Measurements from ENCODE around the gene APLNR. TPM values are rescaled to one million over a fixed set of nuclear protein-coding genes. Genes with fewer than 3 reads are reported as not detected.

The APLNR gene
- total and polyA plus RNA-seq, 2 donors (not counting 3 experiments of a cell fraction or from before 2014, with no cell fraction given): 0.04 to 0.38 TPM

DNA sequence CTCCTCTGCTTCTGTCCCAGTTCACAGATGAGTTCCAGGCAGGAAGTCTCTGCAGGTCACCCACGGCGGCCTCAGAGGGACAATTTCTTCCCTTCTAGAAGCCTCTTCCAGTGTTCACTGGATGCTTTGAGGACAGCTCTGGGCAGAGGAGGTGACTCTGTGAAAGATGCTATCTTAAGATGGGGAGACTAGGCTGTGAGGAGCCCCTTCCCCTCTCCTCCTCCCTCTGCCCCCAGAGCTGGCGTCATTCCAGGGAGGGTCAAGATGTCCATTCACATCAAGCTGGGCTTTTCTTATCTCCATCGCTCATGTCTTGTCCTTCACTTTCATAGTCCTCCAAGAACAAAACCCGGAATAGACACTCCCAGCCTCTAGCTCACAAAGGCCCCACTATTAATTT, 3.3 kb downstream of the APLNR start:
- peaks cover 58 to 59% of the 10 kb centered on the region in 2 experiments for H3K27me3 ChIP-seq (ENCODE audit: control insufficient read depth in 2 of 2, insufficient read depth in 2 of 2, low read length in 2 of 2)
- no peak for FAIRE-seq
- no peak for DNase-seq (ENCODE audit: low read depth, low spot score)
- no peaks in the 10 kb centered on the region for H3K36me3 ChIP-seq (ENCODE audit: control insufficient read depth in 2 of 2, extremely low read depth in 1 of 2, insufficient read depth in 2 of 2, low read length in 2 of 2)
- dilution Hi-C loops (cut with MboI; ENCODE audit: extremely low pct_ligation_motif_present, low sequenced_read_pairs): no loop called here
- no peaks in the 10 kb centered on the region for H3K9me1 ChIP-seq (replicated peaks; ENCODE audit: control insufficient read depth, extremely low read depth, insufficient read depth, low read length)
- CTCF ChIA-PET: interaction anchor here (2.0 kb wide), 1 partner anchor 16 kb away, joined by 6 read pairs; no protein-coding TSS in a partner anchor
- H3K4me3 ChIP-seq (replicated peaks in 1 of 3; ENCODE audit: insufficient read depth in 1 of 3, low read depth in 1 of 3, low read length in 3 of 3): no peak overlapping the region
- POLR2A ChIA-PET: no interaction called here
- intact Hi-C loops (cut with micrococcal nuclease): no loop called here
- no peaks in the 10 kb centered on the region for H3K4me1 ChIP-seq (ENCODE audit: control insufficient read depth, extremely low read depth, insufficient read depth, low read length)
- no peaks in the 10 kb centered on the region for H3K9me3 ChIP-seq (replicated peaks; ENCODE audit: control insufficient read depth, insufficient read depth, low read length)
- no TSS peak for BruUV-seq (replicated peaks)
- no peak overlapping the region for H2AFZ ChIP-seq (ENCODE audit: low read depth, low read length)
- TF ChIP-seq MYC (IDR thresholded peaks at IDR 0.05; ENCODE audit: low read depth, low read length): no peak
- TF ChIP-seq FOS (IDR thresholded peaks at IDR 0.05; ENCODE audit: borderline replicate concordance, insufficient read depth, low read length): no peak
- TF ChIP-seq JUN (IDR thresholded peaks at IDR 0.05; ENCODE audit: borderline replicate concordance, insufficient read depth, insufficient read length, low read depth): no peak
- TF ChIP-seq GATA2 (IDR thresholded peaks at IDR 0.05; ENCODE audit: insufficient read depth, insufficient read length, low read depth, low read length): no peak
- TF ChIP-seq EZH2 (IDR thresholded peaks at IDR 0.05; ENCODE audit: borderline replicate concordance, low read depth, low read length, severe bottlenecking): no peak
- TF ChIP-seq POLR2AphosphoS5 (IDR thresholded peaks at IDR 0.05; ENCODE audit: insufficient read depth, low read depth, low read length): no peak
- TF ChIP-seq POLR2A (IDR thresholded peaks at IDR 0.05; ENCODE audit: low read depth, low read length): no peak
- no peak for TF ChIP-seq MAX (IDR thresholded peaks at IDR 0.05; ENCODE audit: insufficient read depth, insufficient read length)
- TF ChIP-seq, protein P1, sequence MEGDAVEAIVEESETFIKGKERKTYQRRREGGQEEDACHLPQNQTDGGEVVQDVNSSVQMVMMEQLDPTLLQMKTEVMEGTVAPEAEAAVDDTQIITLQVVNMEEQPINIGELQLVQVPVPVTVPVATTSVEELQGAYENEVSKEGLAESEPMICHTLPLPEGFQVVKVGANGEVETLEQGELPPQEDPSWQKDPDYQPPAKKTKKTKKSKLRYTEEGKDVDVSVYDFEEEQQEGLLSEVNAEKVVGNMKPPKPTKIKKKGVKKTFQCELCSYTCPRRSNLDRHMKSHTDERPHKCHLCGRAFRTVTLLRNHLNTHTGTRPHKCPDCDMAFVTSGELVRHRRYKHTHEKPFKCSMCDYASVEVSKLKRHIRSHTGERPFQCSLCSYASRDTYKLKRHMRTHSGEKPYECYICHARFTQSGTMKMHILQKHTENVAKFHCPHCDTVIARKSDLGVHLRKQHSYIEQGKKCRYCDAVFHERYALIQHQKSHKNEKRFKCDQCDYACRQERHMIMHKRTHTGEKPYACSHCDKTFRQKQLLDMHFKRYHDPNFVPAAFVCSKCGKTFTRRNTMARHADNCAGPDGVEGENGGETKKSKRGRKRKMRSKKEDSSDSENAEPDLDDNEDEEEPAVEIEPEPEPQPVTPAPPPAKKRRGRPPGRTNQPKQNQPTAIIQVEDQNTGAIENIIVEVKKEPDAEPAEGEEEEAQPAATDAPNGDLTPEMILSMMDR (IDR thresholded peaks at IDR 0.05; ENCODE audit: extremely low read depth in 1 of 2, insufficient read depth in 1 of 2, low read depth in 1 of 2, low read length in 2 of 2): no peak
- H3K9ac ChIP-seq (replicated peaks; ENCODE audit: extremely low read depth, insufficient read depth, low read length): no peak overlapping the region
- no peaks in the 10 kb centered on the region for H4K20me1 ChIP-seq (replicated peaks; ENCODE audit: control insufficient read depth, extremely low read depth, insufficient read depth, low read length)
- H3K4me2 ChIP-seq (ENCODE audit: insufficient read depth, low read length): no peak overlapping the region
- H3K27ac ChIP-seq (ENCODE audit: insufficient read depth, low read depth, low read length): no peak overlapping the region
- H3K79me2 ChIP-seq (ENCODE audit: control insufficient read depth, insufficient read depth, low read length): no peaks in the 10 kb centered on the region
